ENCODE results near the gene CHRM5. TPM values are rescaled to one million over a fixed set of nuclear protein-coding genes. Genes with fewer than 3 reads are reported as not detected.

Gene CHRM5
- total and polyA plus RNA-seq, 2 donors (not counting 3 experiments of a cell fraction or from before 2014, with no cell fraction given): 0.03 TPM; not detected in 1

DNA sequence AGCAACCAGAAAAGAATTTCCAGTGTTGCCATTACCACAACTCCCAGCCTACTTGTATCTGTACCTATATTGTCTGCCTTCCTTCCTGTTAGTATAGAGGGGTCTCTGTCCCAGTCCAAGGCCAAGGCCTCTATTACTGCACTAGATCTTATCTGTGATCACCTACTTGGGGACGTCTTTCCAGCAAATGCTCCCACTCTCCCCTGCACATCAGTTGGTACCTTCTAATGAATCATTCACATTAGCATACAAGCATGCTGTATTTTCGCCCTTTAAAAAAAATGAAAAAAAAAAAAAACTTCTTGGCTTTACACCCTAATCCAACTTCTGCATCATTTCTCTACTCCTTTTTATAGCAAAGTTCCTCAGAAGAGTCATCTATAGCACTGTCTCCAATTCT is 75.5 kb downstream of the CHRM5 start:
- H3K4me1 ChIP-seq (ENCODE audit: control insufficient read depth, extremely low read depth, insufficient read depth, low read length): peaks cover 6% of the 10 kb centered on the region
- DNase-seq (ENCODE audit: low read depth, low spot score) (no peak), FAIRE-seq (no peak)
- no peaks in the 10 kb centered on the region for H3K9me3 ChIP-seq (replicated peaks; ENCODE audit: control insufficient read depth, insufficient read depth, low read length)
- BruUV-seq (replicated peaks): no TSS peak
- H4K20me1 ChIP-seq (replicated peaks; ENCODE audit: control insufficient read depth, extremely low read depth, insufficient read depth, low read length): no peaks in the 10 kb centered on the region
- no peak overlapping the region for H3K4me2 ChIP-seq (ENCODE audit: insufficient read depth, low read length)
- no peak overlapping the region for H3K9ac ChIP-seq (replicated peaks; ENCODE audit: extremely low read depth, insufficient read depth, low read length)
- CTCF ChIA-PET: interaction anchor here (1.2 kb wide), 1 partner anchor 17 kb away, joined by 4 read pairs; no protein-coding TSS in a partner anchor
- no peak overlapping the region for H2AFZ ChIP-seq (ENCODE audit: low read depth, low read length)
- POLR2A ChIA-PET: no interaction called here
- no peak overlapping the region for H3K4me3 ChIP-seq (replicated peaks in 1 of 3; ENCODE audit: insufficient read depth in 1 of 3, low read depth in 1 of 3, low read length in 3 of 3)
- no peaks in the 10 kb centered on the region for H3K36me3 ChIP-seq (ENCODE audit: control insufficient read depth in 2 of 2, extremely low read depth in 1 of 2, insufficient read depth in 2 of 2, low read length in 2 of 2)
- H3K79me2 ChIP-seq (ENCODE audit: control insufficient read depth, insufficient read depth, low read length): no peaks in the 10 kb centered on the region
- intact Hi-C loops (cut with micrococcal nuclease) (no loop called here), dilution Hi-C loops (cut with MboI; ENCODE audit: extremely low pct_ligation_motif_present, low sequenced_read_pairs) (no loop called here)
- no peaks in the 10 kb centered on the region for H3K9me1 ChIP-seq (replicated peaks; ENCODE audit: control insufficient read depth, extremely low read depth, insufficient read depth, low read length)
- no peak overlapping the region for H3K27ac ChIP-seq (ENCODE audit: insufficient read depth, low read depth, low read length)
- TF ChIP-seq GATA2 (IDR thresholded peaks at IDR 0.05; ENCODE audit: insufficient read depth, insufficient read length, low read depth, low read length) (no peak), POLR2A (IDR thresholded peaks at IDR 0.05; ENCODE audit: low read depth, low read length) (no peak), POLR2AphosphoS5 (IDR thresholded peaks at IDR 0.05; ENCODE audit: insufficient read depth, low read depth, low read length) (no peak), FOS (IDR thresholded peaks at IDR 0.05; ENCODE audit: borderline replicate concordance, insufficient read depth, low read length) (no peak), EZH2 (IDR thresholded peaks at IDR 0.05; ENCODE audit: borderline replicate concordance, low read depth, low read length, severe bottlenecking) (no peak), JUN (IDR thresholded peaks at IDR 0.05; ENCODE audit: borderline replicate concordance, insufficient read depth, insufficient read length, low read depth) (no peak), MYC (IDR thresholded peaks at IDR 0.05; ENCODE audit: low read depth, low read length) (no peak)
- TF ChIP-seq, protein P1, sequence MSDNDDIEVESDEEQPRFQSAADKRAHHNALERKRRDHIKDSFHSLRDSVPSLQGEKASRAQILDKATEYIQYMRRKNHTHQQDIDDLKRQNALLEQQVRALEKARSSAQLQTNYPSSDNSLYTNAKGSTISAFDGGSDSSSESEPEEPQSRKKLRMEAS (IDR thresholded peaks at IDR 0.05; ENCODE audit: insufficient read depth, insufficient read length): no peak
- TF ChIP-seq, protein P2, sequence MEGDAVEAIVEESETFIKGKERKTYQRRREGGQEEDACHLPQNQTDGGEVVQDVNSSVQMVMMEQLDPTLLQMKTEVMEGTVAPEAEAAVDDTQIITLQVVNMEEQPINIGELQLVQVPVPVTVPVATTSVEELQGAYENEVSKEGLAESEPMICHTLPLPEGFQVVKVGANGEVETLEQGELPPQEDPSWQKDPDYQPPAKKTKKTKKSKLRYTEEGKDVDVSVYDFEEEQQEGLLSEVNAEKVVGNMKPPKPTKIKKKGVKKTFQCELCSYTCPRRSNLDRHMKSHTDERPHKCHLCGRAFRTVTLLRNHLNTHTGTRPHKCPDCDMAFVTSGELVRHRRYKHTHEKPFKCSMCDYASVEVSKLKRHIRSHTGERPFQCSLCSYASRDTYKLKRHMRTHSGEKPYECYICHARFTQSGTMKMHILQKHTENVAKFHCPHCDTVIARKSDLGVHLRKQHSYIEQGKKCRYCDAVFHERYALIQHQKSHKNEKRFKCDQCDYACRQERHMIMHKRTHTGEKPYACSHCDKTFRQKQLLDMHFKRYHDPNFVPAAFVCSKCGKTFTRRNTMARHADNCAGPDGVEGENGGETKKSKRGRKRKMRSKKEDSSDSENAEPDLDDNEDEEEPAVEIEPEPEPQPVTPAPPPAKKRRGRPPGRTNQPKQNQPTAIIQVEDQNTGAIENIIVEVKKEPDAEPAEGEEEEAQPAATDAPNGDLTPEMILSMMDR (IDR thresholded peaks at IDR 0.05; ENCODE audit: extremely low read depth in 1 of 2, insufficient read depth in 1 of 2, low read depth in 1 of 2, low read length in 2 of 2): no peak
- H3K27me3 ChIP-seq (ENCODE audit: control insufficient read depth in 2 of 2, insufficient read depth in 2 of 2, low read length in 2 of 2): no peaks in the 10 kb centered on the region

Measured in endothelial cell of umbilical vein (primary cell).